ELR (cell line): ENCODE data around the gene CDK12.
"Not testable (repeated sequence)": the region's sequence is repeated elsewhere in the genome, so short reads cannot be mapped to it uniquely, and the experiment has no call there.

Experiments
- DNase-seq: peaks from one replicate; pipeline ENCODE4 v3.0.0-alpha.2; 2015; ENCODE audit warnings: low read depth

The CDK12 gene

GRCh38 chr17:39507511-39507910 lies 46.2 kb downstream of the CDK12 start:
- no peak for DNase-seq

- DNase-seq = no peak
These were observed 47.7 kb downstream of the CDK12 start for GRCh38 chr17:39508987-39509386.

DNA sequence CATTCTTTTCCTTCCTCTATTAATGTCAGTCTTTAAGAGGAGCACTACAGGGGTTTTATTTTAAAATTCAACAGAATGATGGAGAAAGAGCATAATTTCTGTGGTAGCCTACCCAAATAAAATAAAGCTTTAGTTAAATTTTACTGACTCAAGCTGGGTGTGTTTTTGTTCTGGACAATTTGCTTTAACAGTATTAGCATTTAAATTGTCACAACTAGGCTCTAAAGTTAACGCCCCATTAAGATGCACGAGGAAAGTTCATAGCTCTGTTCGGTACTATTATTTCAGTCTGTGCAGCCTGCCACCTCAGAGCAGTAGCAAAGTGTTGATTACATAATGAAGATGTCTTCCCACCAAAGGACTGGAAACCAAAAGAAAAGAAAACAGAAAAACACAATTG lies 52.0 kb downstream of the CDK12 start:
- DNase-seq = no peak

DNA sequence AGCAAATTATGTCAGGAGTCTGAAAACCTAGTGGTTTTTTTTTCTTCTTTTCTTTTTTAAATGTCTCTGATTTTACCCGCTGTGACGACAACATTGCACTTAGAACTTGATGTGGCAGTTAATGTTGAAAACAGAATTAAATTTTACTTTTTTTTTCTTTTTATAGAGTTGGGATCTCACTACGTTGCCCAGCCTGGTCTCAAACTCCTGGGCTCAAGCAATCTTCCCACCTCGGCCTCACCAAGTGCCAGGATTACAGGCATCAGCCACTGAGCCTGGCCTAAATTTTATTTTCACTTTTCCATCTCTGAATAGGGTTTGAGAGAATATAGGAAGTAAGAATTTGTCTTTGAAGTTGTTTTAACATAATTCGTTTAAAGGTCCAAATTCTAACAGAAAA lies 52.6 kb downstream of the CDK12 start:
- no peak for DNase-seq

DNA sequence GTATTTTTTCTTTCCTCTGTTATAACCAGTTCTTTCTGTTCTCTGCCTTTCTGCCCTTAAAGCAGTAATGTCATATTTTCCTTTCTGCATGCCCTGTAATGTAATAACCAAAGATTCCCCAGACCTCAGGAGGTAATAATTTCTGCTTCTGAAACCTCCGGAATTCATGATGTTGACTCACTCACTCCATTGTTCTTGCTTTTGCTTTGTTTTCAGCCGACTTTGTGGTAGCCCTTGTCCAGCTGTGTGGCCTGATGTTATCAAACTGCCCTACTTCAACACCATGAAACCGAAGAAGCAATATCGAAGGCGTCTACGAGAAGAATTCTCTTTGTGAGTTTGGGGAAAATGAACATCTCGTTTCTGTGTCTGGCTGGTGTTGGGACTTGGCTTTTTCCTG lies 55.9 kb downstream of the CDK12 start:
- DNase-seq = no peak

- no peak for DNase-seq
These were observed 64.7 kb downstream of the CDK12 start for GRCh38 chr17:39525801-39526506.

DNA sequence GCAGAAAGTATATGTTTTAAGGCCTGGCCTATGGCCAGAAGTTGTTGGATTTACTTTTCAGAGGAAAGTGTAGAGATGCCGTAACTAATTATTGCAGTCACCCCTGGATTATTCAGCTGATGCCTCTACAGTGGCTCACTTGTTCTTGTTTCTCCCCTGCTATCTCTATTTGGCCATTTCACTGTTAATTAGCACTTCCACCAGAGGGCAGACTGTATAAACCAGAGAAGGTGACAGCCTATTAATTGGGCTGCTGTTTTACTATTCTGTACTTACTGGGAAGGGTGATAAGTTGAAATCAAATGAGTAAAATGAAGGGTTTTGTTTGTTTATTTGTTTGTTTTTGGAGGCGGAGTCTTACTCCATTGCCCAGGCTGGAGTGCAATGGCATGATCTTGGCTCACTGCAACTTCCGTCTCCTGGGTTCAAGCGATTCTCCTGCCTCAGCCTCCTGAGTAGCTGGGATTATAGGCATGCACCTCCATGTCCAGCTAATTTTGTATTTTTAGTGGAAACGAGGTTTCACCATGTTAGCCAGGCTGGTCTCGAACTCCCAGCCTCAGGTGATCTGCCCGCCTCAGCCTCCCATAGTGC lies 66.0 kb downstream of the CDK12 start:
- DNase-seq = peak; percentile 40

GRCh38 chr17:39529455-39529854 lies 68.2 kb downstream of the CDK12 start:
- DNase-seq = no peak

GRCh38 chr17:39530513-39530912 lies 69.2 kb downstream of the CDK12 start:
- DNase-seq = no peak

DNA sequence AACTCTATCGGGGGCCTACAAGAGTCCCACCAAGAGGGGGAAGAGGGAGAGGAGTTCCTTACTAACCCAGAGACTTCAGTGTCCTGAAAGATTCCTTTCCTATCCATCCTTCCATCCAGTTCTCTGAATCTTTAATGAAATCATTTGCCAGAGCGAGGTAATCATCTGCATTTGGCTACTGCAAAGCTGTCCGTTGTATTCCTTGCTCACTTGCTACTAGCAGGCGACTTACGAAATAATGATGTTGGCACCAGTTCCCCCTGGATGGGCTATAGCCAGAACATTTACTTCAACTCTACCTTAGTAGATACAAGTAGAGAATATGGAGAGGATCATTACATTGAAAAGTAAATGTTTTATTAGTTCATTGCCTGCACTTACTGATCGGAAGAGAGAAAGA lies 70.0 kb downstream of the CDK12 start:
- DNase-seq = no peak

DNA sequence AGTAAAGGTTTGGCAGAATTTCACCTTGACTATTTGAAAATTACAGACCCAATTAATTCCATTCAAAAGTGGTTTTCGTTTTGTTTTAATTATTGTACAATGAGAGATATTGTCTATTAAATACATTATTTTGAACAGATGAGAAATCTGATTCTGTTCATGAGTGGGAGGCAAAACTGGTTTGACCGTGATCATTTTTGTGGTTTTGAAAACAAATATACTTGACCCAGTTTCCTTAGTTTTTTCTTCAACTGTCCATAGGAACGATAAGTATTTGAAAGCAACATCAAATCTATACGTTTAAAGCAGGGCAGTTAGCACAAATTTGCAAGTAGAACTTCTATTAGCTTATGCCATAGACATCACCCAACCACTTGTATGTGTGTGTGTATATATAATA lies 72.6 kb downstream of the CDK12 start:
- no peak for DNase-seq

DNA sequence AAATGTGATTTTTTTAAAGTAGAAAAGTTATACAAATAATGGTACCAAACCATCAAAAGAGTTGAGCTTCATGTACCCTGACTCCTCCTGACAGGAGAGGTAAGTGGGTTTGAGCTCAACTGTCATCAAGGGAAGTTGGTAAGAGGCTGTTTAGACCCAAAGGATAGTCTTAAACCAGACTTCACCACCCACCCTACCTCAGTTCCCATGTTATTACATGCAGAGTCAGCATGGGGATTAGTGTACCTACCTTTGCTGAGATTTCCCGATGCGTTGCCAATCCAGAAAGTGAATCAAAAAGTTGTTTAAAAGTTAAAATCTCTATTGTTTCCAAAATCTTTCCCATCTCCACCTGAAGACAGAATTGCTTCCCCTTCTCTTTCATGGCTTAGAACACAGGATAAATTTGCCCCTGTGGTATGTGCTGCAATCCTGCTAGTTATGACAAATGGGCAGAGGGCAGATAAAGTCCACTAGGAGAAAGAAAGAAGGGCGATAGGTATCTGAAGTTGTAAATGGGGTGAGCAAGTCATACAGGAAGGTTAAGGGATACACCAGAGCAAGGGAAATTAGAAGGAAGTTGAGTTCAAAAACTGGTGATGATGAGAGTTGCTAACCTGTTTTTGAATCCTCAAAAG lies 73.6 kb downstream of the CDK12 start:
- no peak for DNase-seq

DNA sequence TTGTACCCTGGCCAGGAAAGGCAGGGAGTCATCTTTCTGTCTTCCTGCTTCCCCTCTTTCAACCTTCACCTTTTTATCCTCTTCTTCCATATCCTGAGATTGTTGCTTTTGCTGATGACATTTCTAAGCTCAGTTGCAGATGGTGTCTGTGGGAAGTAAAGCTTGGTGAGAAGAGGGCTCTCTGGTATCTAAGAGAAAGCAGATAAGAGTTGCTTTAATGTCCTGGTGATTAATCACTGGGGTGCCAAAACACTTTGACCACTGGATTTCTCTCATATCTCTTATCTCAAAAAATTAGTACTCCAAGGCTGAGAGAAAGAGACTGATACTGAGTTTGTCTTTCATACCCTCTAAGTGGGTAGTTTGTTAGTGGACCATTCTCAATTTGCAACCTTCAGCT lies 75.2 kb downstream of the CDK12 start:
- DNase-seq = no peak

- not testable (repeated sequence) for DNase-seq
These were observed 76.1 kb downstream of the CDK12 start for GRCh38 chr17:39537364-39537763.

DNA sequence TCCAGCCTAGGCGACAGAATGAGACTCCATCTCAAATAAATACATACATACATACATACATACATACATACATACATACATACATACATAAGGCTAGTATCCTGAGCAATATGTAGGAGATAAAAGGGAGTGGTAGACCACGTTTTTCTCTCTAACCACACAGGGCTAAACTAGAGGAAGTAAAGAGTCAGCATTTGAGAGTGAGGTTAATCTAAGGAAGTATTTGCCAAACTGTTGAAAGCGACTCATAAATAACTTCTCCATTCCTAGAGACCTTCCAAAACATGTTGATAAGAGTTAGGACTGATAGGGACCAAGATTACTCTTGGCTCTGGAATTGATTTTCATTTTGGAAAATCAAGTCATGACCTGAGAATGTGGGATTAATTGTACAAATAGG lies 77.6 kb downstream of the CDK12 start:
- DNase-seq = peak; percentile 15

DNA sequence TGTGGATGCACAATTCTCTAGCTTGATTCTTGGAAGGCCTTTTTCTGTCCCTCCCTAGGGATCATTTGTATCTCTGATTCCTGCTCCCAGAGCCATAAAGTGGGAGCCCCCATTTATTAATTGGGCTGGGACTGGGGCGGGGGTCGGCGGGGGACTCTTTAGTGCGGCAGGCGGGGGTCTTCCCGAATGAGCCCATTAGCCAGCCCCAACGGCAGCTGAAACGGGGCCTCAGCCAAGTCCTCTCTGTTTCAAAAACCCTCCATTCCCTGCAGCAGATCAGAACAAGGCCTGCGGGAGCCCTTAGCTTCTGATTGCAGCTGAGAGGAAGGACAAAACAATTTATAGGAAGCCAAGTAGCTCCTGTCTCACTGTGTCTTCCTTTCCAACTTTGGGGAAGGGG lies 79.3 kb downstream of the CDK12 start:
- DNase-seq = no peak

- DNase-seq = peak; percentile 11
These were observed 80.4 kb downstream of the CDK12 start for GRCh38 chr17:39541652-39542051.

GRCh38 chr17:39543176-39543575 lies 81.9 kb downstream of the CDK12 start:
- DNase-seq = no peak

GRCh38 chr17:39543664-39544063 lies 82.4 kb downstream of the CDK12 start:
- DNase-seq = no peak

DNA sequence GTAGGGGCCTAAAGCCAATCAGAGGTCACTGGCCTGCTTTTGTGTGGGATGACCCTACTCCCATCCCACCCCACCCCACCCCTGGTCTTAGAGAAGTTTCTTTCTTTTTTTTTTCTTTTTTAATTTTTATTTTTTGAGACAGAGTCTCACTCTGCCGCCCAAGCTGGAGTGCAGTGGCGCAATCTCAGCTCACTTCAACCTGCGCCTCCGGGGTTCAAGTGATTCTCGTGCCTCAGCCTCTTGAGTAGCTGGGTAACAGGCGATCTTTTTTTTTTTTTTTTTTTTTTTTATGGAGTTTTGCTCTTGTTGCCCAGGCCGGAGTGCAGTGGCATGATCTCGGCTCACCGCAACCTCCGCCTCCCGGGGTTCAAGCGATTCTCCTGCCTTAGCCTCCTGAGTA lies 83.1 kb downstream of the CDK12 start:
- DNase-seq = not testable (repeated sequence)

DNA sequence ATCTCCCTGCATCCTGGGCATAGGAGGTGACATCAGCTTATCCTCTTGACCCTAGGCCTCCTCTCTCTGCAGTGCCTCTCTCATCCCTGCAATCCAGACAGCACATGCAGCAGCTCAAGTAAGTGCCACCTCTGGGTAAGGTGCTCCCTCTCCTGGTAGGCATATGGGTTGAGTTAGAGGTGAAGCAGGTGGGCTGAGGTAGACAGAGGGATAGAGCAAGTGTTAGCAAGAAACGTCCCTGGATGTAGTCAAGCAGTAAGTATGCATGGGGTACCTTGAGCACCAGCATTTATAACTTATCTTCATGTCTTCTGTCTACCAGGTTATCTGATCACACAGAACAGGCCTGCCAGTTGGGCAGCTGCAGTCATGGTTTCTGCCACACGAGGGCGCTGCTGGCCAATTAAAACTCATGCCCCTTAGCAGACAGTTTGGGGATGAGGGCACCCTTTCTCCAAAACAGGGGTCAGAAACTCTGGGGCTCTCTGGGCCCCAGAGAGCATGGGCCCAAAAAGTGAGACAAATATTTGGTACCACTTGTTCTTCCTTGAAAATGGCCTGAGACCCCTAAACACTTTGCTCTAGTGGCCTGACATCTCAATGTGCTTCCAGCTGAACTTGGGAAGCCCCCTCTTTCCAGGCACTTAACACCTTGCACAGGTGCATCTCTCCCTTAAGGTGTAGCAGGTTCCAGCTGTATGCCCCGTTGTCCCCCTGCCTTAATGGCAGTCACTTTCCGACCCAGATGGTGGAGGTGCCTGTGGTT lies 86.6 kb downstream of the CDK12 start:
- peak; percentile 55 for DNase-seq

DNA sequence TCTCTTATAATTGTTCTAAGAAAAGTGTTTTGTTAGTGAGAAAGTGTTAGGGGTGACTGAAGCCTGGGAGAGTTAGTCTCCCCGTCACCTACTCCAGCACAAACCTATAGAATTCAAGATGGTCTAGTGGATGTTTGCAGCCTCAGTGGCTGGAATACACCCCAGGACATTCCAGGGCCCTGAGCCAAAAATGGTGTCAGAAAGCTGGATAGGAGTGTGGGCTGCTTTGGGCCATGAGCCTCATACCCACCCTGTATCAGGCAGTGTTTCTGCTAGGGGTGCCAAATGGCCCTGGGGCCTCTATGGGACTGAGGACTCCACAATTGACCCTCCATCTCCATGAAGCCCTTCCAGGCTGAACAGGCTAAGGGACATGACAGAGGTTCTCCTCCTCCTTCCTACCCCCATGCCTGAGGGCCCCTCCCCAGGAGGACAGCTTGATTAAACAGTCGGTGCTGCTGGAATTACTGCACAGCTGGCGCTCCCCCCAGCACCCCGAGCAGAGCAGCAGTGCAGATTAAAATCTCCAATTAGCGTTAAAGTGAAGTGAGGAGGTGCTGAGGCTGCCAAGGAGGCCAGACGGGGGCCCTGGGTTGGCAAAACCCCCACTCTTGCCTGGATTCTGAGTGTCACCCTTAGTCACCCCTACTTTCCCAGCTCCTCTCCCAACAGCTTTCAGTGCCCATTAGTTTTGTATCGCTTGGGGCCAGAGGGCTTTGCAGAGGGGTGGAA lies 87.4 kb downstream of the CDK12 start:
- no peak for DNase-seq
